Body of pancreas (tissue), 4 donors: ENCODE data around the gene KCNN3. TPM values are rescaled to one million over a fixed set of nuclear protein-coding genes. Genes with fewer than 3 reads are reported as not detected.
A peak's percentile ranks its signal among the peaks of the same experiment; 100 is the strongest.

Experiments used
- ATAC-seq: fragments of 150-250 bp; one replicate; pipeline ENCODE4 v1.9.1; 2016
- DNase-seq, 4 donors: peaks; one replicate each; pipeline ENCODE4 v3.0.0-alpha.2; 2019
- H3K27ac ChIP-seq, 4 donors: fragments of 200-600 bp; sonication (generic); 1 replicate in 3 of 4; 2 replicates in 1 of 4; pipeline versions ENCODE4 v1.5.1 to v1.6.1; 2016 to 2019; ENCODE audit warnings: mild to moderate bottlenecking in 1 of 4, mixed read lengths in 1 of 4, moderate library complexity in 1 of 4
- H3K27me3 ChIP-seq, 2 donors: fragments of 200-600 bp; sonication (generic); one replicate each; pipeline ENCODE4 v1.6.0; 2016; ENCODE audit warnings: mild to moderate bottlenecking in 1 of 2
- H3K36me3 ChIP-seq, 2 donors: fragments of 200-600 bp; sonication (generic); replicated peaks in 1 of 2; 2 replicates each; pipeline ENCODE4 v1.5.1; 2016; ENCODE audit warnings: low read depth in 2 of 2; ENCODE audit not compliant: insufficient read depth in 1 of 2
- H3K4me1 ChIP-seq: fragments of 200-600 bp; sonication (generic); one replicate; pipeline ENCODE4 v1.6.0; 2016
- H3K4me3 ChIP-seq, 2 donors: fragments of 200-600 bp; sonication (generic); 1 replicate in 1 of 2; 2 replicates in 1 of 2; pipeline ENCODE4 v1.5.1; 2016 to 2019
- H3K9me3 ChIP-seq, 3 donors: fragments of 200-600 bp; sonication (generic); 1 replicate in 2 of 3; 2 replicates in 1 of 3; pipeline ENCODE4 v1.5.1; 2016
- POLR2A ChIP-seq, 3 donors: fragments of 450-650 bp; IDR thresholded peaks; one replicate each; pipeline ENCODE4 v1.6.1; 2016; ENCODE audit warnings: antibody characterized with exemption in 3 of 3, mild to moderate bottlenecking in 2 of 3
- WGBS, 2 donors: methylation state at CpG; one replicate each; pipeline ENCODE4 v1.1.5; 2017; 5-methylcytosine and 5-hydroxymethylcytosine counted together
- intact Hi-C: fragments of 100-400 bp; cut with DNase I; formaldehyde crosslinking; loops from one replicate; pipeline ENCODE4 v1.15.1; 2023
- total RNA-seq, 2 donors: library from RNA; depleted of rRNA; stranded (reverse); fragments of >200 nt; gene quantifications; one replicate each; pipeline ENCODE4 v1.1.0, GENCODE V29; 2016
- TF ChIP-seq, protein P1 (sequence below), 7 experiments: fragments of 450-650 bp in 4 of 7; fragments of 200-600 bp in 3 of 7; sonication (generic) in 3 of 7; IDR thresholded peaks; one replicate each; pipeline ENCODE4 v1.5.1; 2016 to 2019; ENCODE audit warnings: antibody characterized with exemption in 7 of 7

The KCNN3 gene
- total RNA-seq, 2 donors from 2014 or later, result 0.33 to 1.6 TPM

DNA sequence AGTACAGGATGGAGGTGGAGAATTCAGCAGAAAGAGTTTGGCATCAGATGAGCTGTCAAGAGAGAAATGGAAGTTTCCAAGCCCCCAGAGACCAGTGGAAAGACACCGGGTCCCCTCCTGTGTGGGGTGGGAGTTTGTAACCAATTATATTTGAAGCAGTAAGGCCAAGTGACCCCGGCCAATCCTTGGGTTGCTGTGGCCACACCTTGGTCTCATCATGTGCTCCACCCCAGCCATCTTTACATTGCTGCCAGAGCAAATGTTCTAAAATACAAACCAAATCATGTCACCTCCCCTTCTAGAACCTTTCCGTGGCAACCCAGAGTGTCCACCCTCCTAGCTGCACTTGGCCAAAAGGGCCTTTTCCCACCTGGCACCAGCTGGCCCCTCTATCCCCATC is 86.1 kb downstream of the KCNN3 start:
- ATAC-seq, result no peak
- intact Hi-C loops, result no loop called here

DNA sequence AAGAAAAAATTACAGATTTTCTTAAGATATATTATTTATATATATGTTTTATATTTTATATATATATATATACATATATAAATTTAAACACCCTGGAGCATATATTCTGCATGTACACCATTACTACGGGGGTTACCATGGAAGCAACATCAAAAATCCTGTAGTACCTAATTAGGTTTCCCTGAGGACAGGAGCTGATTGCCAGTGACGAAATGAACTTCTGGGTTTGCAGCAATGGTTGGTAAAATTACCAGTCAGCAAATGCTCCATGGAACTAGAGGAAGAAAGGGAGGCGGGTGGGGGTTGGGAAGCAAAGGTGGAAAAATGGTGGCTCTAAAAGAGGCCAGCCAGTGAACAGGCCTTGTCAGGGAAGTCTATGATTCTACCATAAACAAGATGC is 89.5 kb downstream of the KCNN3 start:
- DNase-seq (no peak), ATAC-seq (no peak)
- 80 to 90% methylated on average over 3 of the region's 3 CpGs for WGBS, 2 donors
- no peaks in the 10 kb centered on the region for H3K9me3 ChIP-seq
- H3K27me3 ChIP-seq, result no peaks in the 10 kb centered on the region
- H3K27ac ChIP-seq, result no peak overlapping the region
- H3K4me1 ChIP-seq, result peaks cover 11% of the 10 kb centered on the region
- H3K4me3 ChIP-seq, result no peak overlapping the region
- H3K36me3 ChIP-seq, result no peaks in the 10 kb centered on the region
- intact Hi-C loops, result no loop called here
- TF ChIP-seq, protein P1, sequence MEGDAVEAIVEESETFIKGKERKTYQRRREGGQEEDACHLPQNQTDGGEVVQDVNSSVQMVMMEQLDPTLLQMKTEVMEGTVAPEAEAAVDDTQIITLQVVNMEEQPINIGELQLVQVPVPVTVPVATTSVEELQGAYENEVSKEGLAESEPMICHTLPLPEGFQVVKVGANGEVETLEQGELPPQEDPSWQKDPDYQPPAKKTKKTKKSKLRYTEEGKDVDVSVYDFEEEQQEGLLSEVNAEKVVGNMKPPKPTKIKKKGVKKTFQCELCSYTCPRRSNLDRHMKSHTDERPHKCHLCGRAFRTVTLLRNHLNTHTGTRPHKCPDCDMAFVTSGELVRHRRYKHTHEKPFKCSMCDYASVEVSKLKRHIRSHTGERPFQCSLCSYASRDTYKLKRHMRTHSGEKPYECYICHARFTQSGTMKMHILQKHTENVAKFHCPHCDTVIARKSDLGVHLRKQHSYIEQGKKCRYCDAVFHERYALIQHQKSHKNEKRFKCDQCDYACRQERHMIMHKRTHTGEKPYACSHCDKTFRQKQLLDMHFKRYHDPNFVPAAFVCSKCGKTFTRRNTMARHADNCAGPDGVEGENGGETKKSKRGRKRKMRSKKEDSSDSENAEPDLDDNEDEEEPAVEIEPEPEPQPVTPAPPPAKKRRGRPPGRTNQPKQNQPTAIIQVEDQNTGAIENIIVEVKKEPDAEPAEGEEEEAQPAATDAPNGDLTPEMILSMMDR (IDR thresholded peaks at IDR 0.05), result no peak
- no peak for TF ChIP-seq POLR2A (IDR thresholded peaks at IDR 0.05)

More for the DNA sequence above, 86.1 kb downstream of the KCNN3 start:
- Histone ChIP-seq H3K36me3 (no peaks in the 10 kb centered on the region), H3K27me3 (no peaks in the 10 kb centered on the region), H3K4me1 (peaks cover 11% of the 10 kb centered on the region), H3K27ac (peak overlapping the region in 1 of 4 donors; percentile 45), H3K4me3 (no peak overlapping the region), H3K9me3 (no peaks in the 10 kb centered on the region)
- 95 to 96% methylated on average over 3 of the region's 3 CpGs for WGBS, 2 donors
- TF ChIP-seq, protein P1 (IDR thresholded peaks at IDR 0.05), result no peak
- TF ChIP-seq POLR2A (IDR thresholded peaks at IDR 0.05), result no peak
- DNase-seq, result no peak

DNA sequence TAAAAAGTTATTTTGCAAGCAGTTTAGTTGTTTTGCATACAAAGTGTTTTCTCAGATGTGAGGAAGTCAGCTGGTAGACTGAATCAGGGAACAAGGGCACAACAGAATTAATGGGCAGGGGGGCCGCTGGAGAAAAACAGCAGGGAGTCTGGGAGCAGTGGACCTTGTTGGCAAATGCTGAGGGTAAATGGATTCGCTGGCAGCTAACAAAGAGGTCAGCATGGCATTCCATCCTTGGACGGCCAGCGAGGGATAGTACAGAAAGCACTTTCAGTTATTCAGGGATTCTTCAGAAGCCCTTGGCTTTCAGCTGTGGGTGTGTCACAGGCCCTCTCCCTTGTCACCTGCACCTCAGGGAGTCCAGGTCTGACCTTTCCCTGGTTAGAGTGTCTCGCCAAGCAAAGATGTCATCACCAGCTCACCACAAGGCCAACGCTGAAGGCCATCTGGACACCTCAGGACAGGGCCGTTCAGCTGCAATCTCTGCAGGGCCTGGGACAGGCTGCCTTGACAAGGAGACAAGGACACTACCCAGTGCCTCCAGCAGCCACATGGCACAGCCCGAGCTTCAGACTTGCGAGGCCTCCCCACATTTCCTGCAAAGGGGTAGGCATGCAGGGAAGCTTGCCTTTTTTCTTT is 90.4 kb downstream of the KCNN3 start:
- ATAC-seq, result no peak
- no peaks in the 10 kb centered on the region for H3K27me3 ChIP-seq
- intact Hi-C loops, result no loop called here
- no peaks in the 10 kb centered on the region for H3K9me3 ChIP-seq
- no peak for DNase-seq
- no peak for TF ChIP-seq POLR2A (IDR thresholded peaks at IDR 0.05)
- TF ChIP-seq, protein P1 (IDR thresholded peaks at IDR 0.05), result no peak
- H3K4me1 ChIP-seq, result peaks cover 5% of the 10 kb centered on the region
- H3K4me3 ChIP-seq, result no peak overlapping the region
- no peaks in the 10 kb centered on the region for H3K36me3 ChIP-seq
- H3K27ac ChIP-seq, result no peak overlapping the region
- 83 to 90% methylated on average over 8 to 9 of the region's 9 CpGs for WGBS, 2 donors

DNA sequence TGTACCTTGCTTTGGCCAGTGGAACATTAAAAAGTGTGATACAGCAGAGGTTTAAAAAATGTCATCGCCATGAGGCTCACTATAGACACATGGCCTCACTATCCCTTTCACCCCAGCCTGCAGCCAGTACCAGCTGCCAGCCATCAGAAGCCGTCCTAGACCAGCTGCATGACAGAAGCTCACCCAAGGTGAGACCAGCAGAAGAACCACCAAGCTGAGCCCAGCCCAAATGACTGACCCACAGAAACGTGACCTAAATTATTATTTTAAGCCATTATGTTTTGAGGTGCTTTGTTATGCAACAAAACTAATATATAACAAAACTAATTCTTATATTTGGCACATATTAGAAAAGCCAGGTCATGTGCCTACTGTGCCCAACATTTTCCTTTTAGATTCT is 91.1 kb downstream of the KCNN3 start:
- H3K4me1 ChIP-seq, result no peaks in the 10 kb centered on the region
- no peaks in the 10 kb centered on the region for H3K9me3 ChIP-seq
- no peak overlapping the region for H3K4me3 ChIP-seq
- H3K36me3 ChIP-seq, result no peaks in the 10 kb centered on the region
- no peak for TF ChIP-seq POLR2A (IDR thresholded peaks at IDR 0.05)
- TF ChIP-seq, protein P1 (IDR thresholded peaks at IDR 0.05), result no peak
- 89 to 95% methylated on average over 3 of the region's 3 CpGs for WGBS, 2 donors
- DNase-seq, result no peak
- H3K27me3 ChIP-seq, result no peaks in the 10 kb centered on the region
- intact Hi-C loops, result no loop called here
- ATAC-seq, result no peak
- no peak overlapping the region for H3K27ac ChIP-seq

DNA sequence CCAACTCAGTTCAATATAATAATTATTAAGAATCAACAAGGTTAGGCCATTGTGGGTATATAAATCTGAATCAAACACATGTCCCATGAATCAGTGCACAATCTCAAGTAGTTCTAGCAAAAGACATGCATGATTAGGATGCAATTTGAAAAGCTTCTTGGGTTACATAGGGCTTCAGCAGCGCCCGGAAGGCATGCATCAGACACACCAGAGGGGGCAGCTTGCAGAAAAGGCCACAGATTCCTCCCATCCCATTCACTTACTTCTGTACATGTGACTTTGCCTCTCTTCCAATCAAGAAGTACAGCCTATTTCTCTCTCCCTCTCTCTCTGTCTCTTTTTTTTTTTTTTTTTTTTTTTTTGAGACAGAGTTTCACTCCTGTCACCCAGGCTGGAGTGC is 91.8 kb downstream of the KCNN3 start:
- no peak for DNase-seq
- intact Hi-C loops, result no loop called here
- Histone ChIP-seq H3K4me3 (no peak overlapping the region), H3K9me3 (no peaks in the 10 kb centered on the region), H3K4me1 (no peaks in the 10 kb centered on the region), H3K36me3 (no peaks in the 10 kb centered on the region), H3K27me3 (no peaks in the 10 kb centered on the region), H3K27ac (no peak overlapping the region)
- 86 to 96% methylated on average over 2 of the region's 2 CpGs for WGBS, 2 donors
- ATAC-seq, result no peak
- TF ChIP-seq, protein P1 (IDR thresholded peaks at IDR 0.05), result no peak
- TF ChIP-seq POLR2A (IDR thresholded peaks at IDR 0.05), result no peak
